ENCODE data around the gene ZNF276. TPM values are rescaled to one million over a fixed set of nuclear protein-coding genes. Genes with fewer than 3 reads are reported as not detected.
A peak's percentile ranks its signal among the peaks of the same experiment; 100 is the strongest.

Gene ZNF276
- total and polyA plus RNA-seq, 4 donors: 24.4 to 61.3 (median 42.0) TPM

DNA sequence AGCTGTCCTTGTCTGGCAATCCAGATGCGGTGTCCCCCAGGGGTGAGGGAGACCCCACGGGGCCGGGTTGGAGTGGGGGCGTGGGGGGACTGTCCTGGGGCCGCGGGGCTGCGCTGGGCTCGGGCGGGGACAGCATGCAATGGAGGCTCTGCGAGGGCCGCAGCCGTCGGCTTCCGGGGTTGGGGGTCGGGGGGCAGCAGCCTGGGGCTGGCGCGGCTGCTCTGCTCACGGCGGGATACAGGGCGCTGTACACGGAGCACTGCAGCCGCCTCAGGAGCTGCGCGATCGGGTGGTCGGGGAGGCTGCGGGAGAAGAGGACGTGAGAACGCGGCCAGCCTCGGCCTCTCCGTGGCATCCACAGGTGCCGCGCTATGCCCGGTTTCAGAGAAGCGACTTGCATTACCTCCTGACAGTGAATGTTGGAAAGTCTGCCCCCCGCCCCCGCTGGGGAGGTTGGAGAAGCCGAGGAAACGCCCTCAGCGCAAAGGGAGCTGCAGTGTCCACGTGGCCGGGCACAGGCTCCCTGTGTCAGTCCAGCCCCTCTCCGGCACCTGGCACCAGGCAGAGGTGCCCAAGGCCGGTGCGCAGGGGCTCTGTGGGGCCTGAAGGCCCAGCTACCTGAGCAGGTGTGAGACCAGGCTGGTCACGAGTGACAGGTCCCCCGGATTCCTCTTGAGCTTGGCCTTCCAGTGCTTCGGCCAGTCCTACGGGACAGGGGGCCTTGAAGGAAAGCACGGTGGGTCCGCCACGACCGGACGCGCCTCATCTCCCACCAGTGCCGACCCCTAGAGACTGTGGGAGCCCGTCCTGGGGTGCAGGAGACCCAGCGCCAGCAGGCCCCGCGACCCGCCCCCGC, 10.4 kb upstream of the ZNF276 start:
- Histone ChIP-seq H3K36me3 (ENCODE audit: control insufficient read depth, insufficient read depth, low read length) (peaks cover 72% of the 10 kb centered on the region), H3K4me1 (ENCODE audit: control insufficient read depth, insufficient read depth, low read length) (peaks cover 23% of the 10 kb centered on the region), H3K4me3 (ENCODE audit: low read depth, low read length) (no peak overlapping the region), H3K27ac (ENCODE audit: low read depth, low read length) (no peak overlapping the region), H3K9me3 (ENCODE audit: control insufficient read depth, insufficient read depth, low read length) (no peaks in the 10 kb centered on the region), H3K27me3 (ENCODE audit: control insufficient read depth, insufficient read depth, low read length) (no peaks in the 10 kb centered on the region)
- 56% methylated on average over 61 of the region's 63 CpGs for WGBS (ENCODE audit: insufficient coverage)
- DNase-seq (ENCODE audit: low read depth in 4 of 6, low spot score in 6 of 6): no peak

DNA sequence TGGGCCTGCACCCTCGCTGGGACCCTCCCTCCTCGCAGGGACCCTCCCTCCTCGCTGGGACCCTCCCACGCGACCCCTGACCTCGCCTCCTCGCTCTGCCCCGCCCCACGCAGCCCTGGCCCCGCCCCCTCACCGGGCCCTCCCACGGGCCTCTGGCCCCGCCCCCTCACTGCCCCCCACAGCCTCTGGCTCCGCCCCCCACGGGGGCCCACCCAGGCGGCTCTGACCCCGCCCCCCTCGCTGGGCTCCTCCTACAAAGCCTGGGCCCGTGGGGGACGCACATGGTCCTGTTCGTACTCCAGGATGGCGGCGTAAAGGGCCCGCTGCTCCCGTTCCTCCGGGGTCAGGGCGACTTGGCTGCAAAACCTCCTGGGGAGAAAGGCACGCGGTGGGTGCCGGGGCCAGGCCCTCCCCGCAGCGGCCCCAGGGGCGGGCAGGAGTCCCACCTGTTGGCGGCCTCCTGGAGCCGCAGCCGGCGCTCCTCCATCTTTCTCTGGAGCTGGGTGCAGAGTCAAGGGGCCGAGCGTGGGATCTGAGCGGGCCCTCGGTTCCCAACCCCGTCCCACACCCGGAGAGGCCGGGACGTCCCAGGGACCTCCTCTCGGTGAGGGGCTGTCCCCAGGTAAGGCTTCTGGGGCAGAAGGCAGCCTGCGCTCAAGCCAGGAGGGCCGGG, 9.6 kb upstream of the ZNF276 start:
- no peaks in the 10 kb centered on the region for H3K27me3 ChIP-seq (ENCODE audit: control insufficient read depth, insufficient read depth, low read length)
- peaks cover 73% of the 10 kb centered on the region for H3K36me3 ChIP-seq (ENCODE audit: control insufficient read depth, insufficient read depth, low read length)
- H3K4me1 ChIP-seq (ENCODE audit: control insufficient read depth, insufficient read depth, low read length): peaks cover 17% of the 10 kb centered on the region
- H3K27ac ChIP-seq (ENCODE audit: low read depth, low read length): no peak overlapping the region
- WGBS (ENCODE audit: insufficient coverage): 9% methylated on average over 39 of the region's 48 CpGs
- H3K9me3 ChIP-seq (ENCODE audit: control insufficient read depth, insufficient read depth, low read length): no peaks in the 10 kb centered on the region
- H3K4me3 ChIP-seq (ENCODE audit: low read depth, low read length): peak overlapping the region; percentile 18
- peak in 1 of 6 donors; percentile 46 for DNase-seq (ENCODE audit: low read depth in 4 of 6, low spot score in 6 of 6)

DNA sequence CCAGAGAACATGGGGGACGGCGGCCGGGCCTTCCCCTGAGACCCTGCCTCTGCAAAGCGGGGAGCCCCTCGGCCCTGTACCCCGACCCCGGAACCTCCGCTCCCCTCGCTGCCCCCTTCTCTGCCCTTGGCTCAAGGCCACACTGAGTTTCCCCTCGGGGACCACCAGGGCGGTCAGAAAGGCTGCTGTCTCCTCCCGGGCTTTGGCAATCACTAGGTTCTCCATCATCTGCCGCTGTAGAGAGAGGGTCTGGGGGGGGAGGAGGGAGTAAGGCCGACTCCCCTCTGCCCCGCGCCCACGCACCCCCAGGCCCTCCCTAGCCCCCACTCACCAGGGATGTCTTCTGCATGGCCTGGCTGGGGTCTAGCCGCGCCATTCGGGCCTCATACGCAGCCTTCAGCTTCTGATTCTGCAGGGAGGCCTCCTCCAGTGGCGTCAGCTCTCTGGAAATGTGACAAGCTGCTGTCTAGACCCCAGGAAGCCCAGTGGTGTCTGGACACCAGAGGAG, 9.0 kb upstream of the ZNF276 start:
- Histone ChIP-seq H3K4me1 (ENCODE audit: control insufficient read depth, insufficient read depth, low read length) (peaks cover 17% of the 10 kb centered on the region), H3K36me3 (ENCODE audit: control insufficient read depth, insufficient read depth, low read length) (peaks cover 70% of the 10 kb centered on the region), H3K27ac (ENCODE audit: low read depth, low read length) (no peak overlapping the region), H3K4me3 (ENCODE audit: low read depth, low read length) (peak overlapping the region; percentile 18), H3K27me3 (ENCODE audit: control insufficient read depth, insufficient read depth, low read length) (no peaks in the 10 kb centered on the region), H3K9me3 (ENCODE audit: control insufficient read depth, insufficient read depth, low read length) (no peaks in the 10 kb centered on the region)
- whole genome bisulfite sequencing (ENCODE audit: insufficient coverage): 22% methylated on average over 17 of the region's 22 CpGs
- no peak for DNase-seq (ENCODE audit: low read depth in 4 of 6, low spot score in 6 of 6)

DNA sequence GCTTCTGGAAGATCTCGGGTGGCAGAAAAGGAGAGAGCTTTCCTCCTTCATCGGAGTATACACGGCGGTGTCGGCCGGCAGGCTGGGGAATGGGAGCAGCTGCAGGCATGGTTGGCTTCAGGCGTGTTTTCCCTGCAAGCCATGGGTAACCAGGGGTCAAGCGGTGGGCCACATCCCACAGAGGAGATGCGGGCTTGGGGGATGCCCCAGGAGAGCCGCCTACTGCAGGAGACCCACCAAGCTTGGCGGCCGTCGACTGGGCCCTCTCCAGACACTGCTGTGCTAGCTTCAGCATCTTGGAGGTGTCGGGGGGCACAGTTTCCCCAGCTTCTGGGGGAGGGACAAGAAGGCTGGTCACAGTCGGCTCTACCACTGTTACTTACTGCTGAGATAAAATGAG, 4.8 kb upstream of the ZNF276 start:
- WGBS (ENCODE audit: insufficient coverage): 89% methylated on average over 15 of the region's 15 CpGs
- DNase-seq (ENCODE audit: low read depth in 4 of 6, low spot score in 6 of 6): no peak
- H3K27me3 ChIP-seq (ENCODE audit: control insufficient read depth, insufficient read depth, low read length): no peaks in the 10 kb centered on the region
- H3K4me1 ChIP-seq (ENCODE audit: control insufficient read depth, insufficient read depth, low read length): peaks cover 28% of the 10 kb centered on the region
- peaks cover 47% of the 10 kb centered on the region for H3K36me3 ChIP-seq (ENCODE audit: control insufficient read depth, insufficient read depth, low read length)
- H3K4me3 ChIP-seq (ENCODE audit: low read depth, low read length): no peak overlapping the region
- no peak overlapping the region for H3K27ac ChIP-seq (ENCODE audit: low read depth, low read length)
- H3K9me3 ChIP-seq (ENCODE audit: control insufficient read depth, insufficient read depth, low read length): no peaks in the 10 kb centered on the region

- peaks cover 43% of the 10 kb centered on the region for H3K36me3 ChIP-seq (ENCODE audit: control insufficient read depth, insufficient read depth, low read length)
- H3K27me3 ChIP-seq (ENCODE audit: control insufficient read depth, insufficient read depth, low read length): no peaks in the 10 kb centered on the region
- no peak overlapping the region for H3K27ac ChIP-seq (ENCODE audit: low read depth, low read length)
- H3K4me1 ChIP-seq (ENCODE audit: control insufficient read depth, insufficient read depth, low read length): peaks cover 24% of the 10 kb centered on the region
- DNase-seq (ENCODE audit: low read depth in 4 of 6, low spot score in 6 of 6): no peak
- H3K9me3 ChIP-seq (ENCODE audit: control insufficient read depth, insufficient read depth, low read length): no peaks in the 10 kb centered on the region
- 88% methylated on average over 25 of the region's 29 CpGs for WGBS (ENCODE audit: insufficient coverage)
- H3K4me3 ChIP-seq (ENCODE audit: low read depth, low read length): no peak overlapping the region
Measured at GRCh38 chr16:89716916-89717687, 4.2 kb upstream of the ZNF276 start.

- DNase-seq (ENCODE audit: low read depth in 4 of 6, low spot score in 6 of 6): no peak
- H3K27me3 ChIP-seq (ENCODE audit: control insufficient read depth, insufficient read depth, low read length): no peaks in the 10 kb centered on the region
- H3K4me1 ChIP-seq (ENCODE audit: control insufficient read depth, insufficient read depth, low read length): peaks cover 24% of the 10 kb centered on the region
- H3K9me3 ChIP-seq (ENCODE audit: control insufficient read depth, insufficient read depth, low read length): no peaks in the 10 kb centered on the region
- H3K27ac ChIP-seq (ENCODE audit: low read depth, low read length): no peak overlapping the region
- no peak overlapping the region for H3K4me3 ChIP-seq (ENCODE audit: low read depth, low read length)
- peaks cover 47% of the 10 kb centered on the region for H3K36me3 ChIP-seq (ENCODE audit: control insufficient read depth, insufficient read depth, low read length)
- 88% methylated on average over 24 of the region's 24 CpGs for WGBS (ENCODE audit: insufficient coverage)
Measured at GRCh38 chr16:89717688-89718505, 3.4 kb upstream of the ZNF276 start.

- Histone ChIP-seq H3K27me3 (ENCODE audit: control insufficient read depth, insufficient read depth, low read length) (no peaks in the 10 kb centered on the region), H3K36me3 (ENCODE audit: control insufficient read depth, insufficient read depth, low read length) (peaks cover 67% of the 10 kb centered on the region), H3K27ac (ENCODE audit: low read depth, low read length) (peak overlapping the region; percentile 90), H3K4me3 (ENCODE audit: low read depth, low read length) (peak overlapping the region; percentile 59), H3K9me3 (ENCODE audit: control insufficient read depth, insufficient read depth, low read length) (no peaks in the 10 kb centered on the region), H3K4me1 (ENCODE audit: control insufficient read depth, insufficient read depth, low read length) (peaks cover 48% of the 10 kb centered on the region)
- WGBS (ENCODE audit: insufficient coverage): 0% methylated on average over 29 of the region's 29 CpGs
- no peak for DNase-seq (ENCODE audit: low read depth in 4 of 6, low spot score in 6 of 6)
Measured at GRCh38 chr16:89720551-89720812, 855 bp upstream of the ZNF276 start.

DNA sequence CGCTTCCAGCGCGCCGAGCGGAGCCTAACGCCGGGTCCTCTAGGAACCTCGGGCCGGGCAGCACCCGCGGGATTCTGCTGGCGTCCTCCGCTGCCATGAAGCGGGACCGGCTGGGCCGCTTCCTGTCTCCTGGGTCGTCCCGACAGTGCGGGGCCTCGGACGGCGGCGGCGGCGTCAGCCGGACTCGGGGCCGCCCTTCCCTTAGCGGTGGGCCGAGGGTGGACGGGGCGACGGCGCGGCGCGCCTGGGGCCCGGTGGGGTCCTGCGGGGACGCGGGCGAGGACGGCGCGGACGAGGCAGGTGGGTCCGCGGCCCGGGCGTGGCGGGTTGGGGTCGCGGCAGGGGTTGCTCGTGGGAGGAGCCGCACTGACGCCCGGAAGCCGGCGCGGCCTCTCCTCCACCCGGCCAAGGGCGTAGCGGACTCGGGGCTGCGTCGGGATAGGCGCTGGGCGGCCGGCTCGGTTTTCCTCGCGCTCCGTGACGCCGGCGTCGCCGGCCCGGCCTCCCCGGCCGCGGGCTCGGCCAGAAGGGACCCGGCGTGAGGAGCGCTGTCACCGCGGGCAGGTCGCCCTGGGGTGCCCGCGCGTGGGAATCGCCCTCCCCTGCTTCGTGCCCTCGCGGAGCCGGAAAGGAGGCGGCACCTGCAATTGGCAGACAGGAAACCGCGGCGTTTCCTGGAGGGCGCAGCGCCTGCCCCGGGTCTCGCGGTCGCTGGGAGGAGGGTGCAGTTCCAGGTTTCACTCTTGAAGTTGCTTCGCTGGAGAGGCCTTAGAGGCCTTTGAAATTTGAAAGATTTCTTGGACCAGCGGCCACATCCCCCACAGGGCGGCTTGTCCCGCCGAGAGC, 432 bp downstream of the ZNF276 start:
- Histone ChIP-seq H3K9me3 (ENCODE audit: control insufficient read depth, insufficient read depth, low read length) (no peaks in the 10 kb centered on the region), H3K4me3 (ENCODE audit: low read depth, low read length) (peak overlapping the region; percentile 59), H3K36me3 (ENCODE audit: control insufficient read depth, insufficient read depth, low read length) (peaks cover 70% of the 10 kb centered on the region), H3K4me1 (ENCODE audit: control insufficient read depth, insufficient read depth, low read length) (peaks cover 48% of the 10 kb centered on the region), H3K27ac (ENCODE audit: low read depth, low read length) (peak overlapping the region; percentile 90), H3K27me3 (ENCODE audit: control insufficient read depth, insufficient read depth, low read length) (no peaks in the 10 kb centered on the region)
- WGBS (ENCODE audit: insufficient coverage): under 1% methylated on average over 112 of the region's 112 CpGs
- DNase-seq (ENCODE audit: low read depth in 4 of 6, low spot score in 6 of 6): peak in 1 of 6 donors; percentile 45

Data from spinal cord (tissue), 10 donors.